Effector memory CD4-positive, alpha-beta T cell (primary cell): Measurements from ENCODE around the gene SMOC2.

Experiments
- DNase-seq, 3 donors: peaks; one replicate each; pipeline ENCODE4 v3.0.0-alpha.2; 2020
- H3K27ac ChIP-seq: 2 replicates; pipeline ENCODE4 v1.7.0; 2013; ENCODE audit warnings: mild to moderate bottlenecking, low read length, moderate library complexity; ENCODE audit not compliant: insufficient read depth, poor library complexity, severe bottlenecking
- H3K27me3 ChIP-seq: replicated peaks from 2 replicates; pipeline ENCODE4 v1.7.0; 2013; ENCODE audit warnings: mild to moderate bottlenecking, low read length; ENCODE audit not compliant: insufficient read depth, control insufficient read depth, poor library complexity, severe bottlenecking
- H3K36me3 ChIP-seq: 2 replicates; pipeline ENCODE4 v1.7.0; 2013; ENCODE audit warnings: mild to moderate bottlenecking, low read length, moderate library complexity; ENCODE audit not compliant: control insufficient read depth, insufficient read depth
- H3K4me1 ChIP-seq: 2 replicates; pipeline ENCODE4 v1.7.0; 2013; ENCODE audit warnings: low read length, mild to moderate bottlenecking; ENCODE audit not compliant: control insufficient read depth, insufficient read depth, poor library complexity, severe bottlenecking
- H3K4me3 ChIP-seq: 2 replicates; pipeline ENCODE4 v1.7.0; 2013; ENCODE audit warnings: low read length, low read depth, mild to moderate bottlenecking; ENCODE audit not compliant: insufficient read depth, poor library complexity, severe bottlenecking
- H3K9me3 ChIP-seq: 2 replicates; pipeline ENCODE4 v1.7.0; 2013; ENCODE audit warnings: mild to moderate bottlenecking, low read length, moderate library complexity; ENCODE audit not compliant: control insufficient read depth

The SMOC2 gene

DNA sequence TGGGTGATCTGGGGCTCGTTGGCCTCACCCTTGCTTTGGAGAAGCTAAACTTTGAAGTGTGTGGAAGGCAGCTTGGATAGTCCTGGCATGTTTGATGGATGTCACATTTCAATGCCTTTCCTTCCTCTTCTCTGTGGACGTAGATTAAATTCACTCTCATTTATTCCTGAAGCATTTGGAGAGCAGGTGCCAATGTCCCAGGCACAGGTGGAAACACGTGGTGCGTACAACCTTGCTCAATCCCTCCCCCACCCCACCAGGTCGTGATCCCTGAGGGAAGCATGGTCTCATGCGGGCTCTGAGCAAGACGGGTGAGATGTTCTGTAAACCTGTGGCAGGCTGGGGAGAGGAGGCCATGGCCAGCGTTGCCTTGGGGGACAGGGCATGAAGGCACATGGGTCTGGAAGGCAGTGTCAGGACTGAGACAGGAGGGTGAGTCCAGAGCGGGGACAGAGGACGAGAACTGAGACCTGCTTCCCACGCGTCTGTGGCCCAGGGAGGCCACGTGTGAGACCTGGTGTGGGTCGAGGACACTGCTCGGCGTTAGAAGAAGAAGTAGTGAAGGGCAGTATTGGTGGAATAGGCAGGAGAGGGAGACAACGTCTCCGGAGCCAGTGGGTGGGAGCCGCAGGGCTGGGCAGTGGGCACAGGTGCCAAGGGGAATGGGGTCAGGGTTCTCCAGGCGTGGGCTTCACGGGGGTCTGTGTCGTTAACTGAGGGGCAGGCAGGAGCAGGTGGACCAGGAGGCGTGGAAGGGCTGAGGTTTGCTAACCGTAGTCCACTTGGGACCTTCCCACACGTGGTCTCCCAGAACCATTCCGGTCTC lies 34.4 kb downstream of the SMOC2 start:
- H3K27me3 ChIP-seq = no peaks in the 10 kb centered on the region
- H3K4me3 ChIP-seq = no peak overlapping the region
- no peaks in the 10 kb centered on the region for H3K9me3 ChIP-seq
- no peak for DNase-seq
- H3K27ac ChIP-seq = no peak overlapping the region
- no peaks in the 10 kb centered on the region for H3K4me1 ChIP-seq
- no peaks in the 10 kb centered on the region for H3K36me3 ChIP-seq

DNA sequence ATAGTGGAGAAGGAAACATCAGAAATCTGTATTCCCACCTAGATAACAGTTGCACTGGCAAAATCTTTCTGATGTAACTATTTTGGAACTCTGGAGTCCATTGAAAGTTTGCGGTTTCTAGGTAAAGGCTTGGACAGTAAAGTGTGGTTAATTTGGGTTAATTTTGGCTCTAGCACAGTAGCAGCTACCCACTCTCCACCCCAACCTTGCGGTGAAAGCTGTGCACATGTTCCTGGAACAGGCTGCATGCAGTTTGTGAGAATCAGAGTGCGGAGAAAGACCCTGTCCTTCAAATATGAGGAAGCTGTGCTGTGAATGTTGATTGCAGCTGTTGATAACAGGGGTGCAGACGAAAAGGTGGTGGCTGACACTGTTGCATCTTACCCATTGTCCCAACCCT lies 38.4 kb downstream of the SMOC2 start:
- Histone ChIP-seq H3K4me1 (no peaks in the 10 kb centered on the region), H3K36me3 (no peaks in the 10 kb centered on the region), H3K4me3 (no peak overlapping the region), H3K27ac (no peak overlapping the region), H3K9me3 (no peaks in the 10 kb centered on the region), H3K27me3 (no peaks in the 10 kb centered on the region)
- DNase-seq = no peak

DNA sequence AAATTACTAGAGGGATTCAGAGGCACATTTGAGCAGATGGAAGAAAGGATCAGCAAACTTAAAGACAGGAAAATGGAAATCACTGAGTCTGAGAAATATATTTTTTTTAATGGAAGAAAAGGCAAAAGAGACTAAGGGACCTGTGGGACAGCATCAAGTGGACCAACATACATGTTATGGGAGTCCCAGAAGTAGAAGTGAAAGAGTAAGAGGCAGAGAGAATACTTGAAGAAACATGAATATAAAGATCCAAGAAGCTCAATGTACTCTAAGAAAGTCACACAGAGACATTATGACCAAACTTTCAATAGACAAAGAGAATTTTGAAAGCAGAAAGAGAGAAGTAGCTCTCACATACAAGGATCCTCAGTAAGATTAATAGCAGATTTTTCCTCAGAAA lies 39.5 kb downstream of the SMOC2 start:
- DNase-seq = no peak
- H3K36me3 ChIP-seq = no peaks in the 10 kb centered on the region
- H3K9me3 ChIP-seq = no peaks in the 10 kb centered on the region
- H3K27ac ChIP-seq = no peak overlapping the region
- no peak overlapping the region for H3K4me3 ChIP-seq
- no peaks in the 10 kb centered on the region for H3K4me1 ChIP-seq
- H3K27me3 ChIP-seq = no peaks in the 10 kb centered on the region

DNA sequence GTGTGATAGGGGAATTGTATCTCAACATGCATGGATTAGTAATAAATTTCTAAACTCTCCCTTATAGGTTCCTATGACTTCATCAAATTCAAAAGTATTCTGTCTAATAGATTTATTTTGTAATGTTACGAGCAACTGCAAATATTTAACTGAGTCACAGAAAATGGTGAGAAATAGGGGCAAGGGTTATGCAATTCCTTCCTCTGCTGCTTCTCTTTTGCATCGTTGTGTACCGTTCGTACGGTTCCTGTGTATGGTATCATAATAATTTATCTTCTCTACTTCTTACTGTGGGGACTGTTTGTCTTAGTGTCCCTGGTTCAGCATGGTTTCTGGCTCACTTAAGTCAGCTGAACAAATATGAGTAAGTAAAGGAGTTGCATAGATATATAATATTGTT lies 44.8 kb downstream of the SMOC2 start:
- Histone ChIP-seq H3K27ac (no peak overlapping the region), H3K4me3 (no peak overlapping the region), H3K9me3 (no peaks in the 10 kb centered on the region), H3K36me3 (no peaks in the 10 kb centered on the region), H3K4me1 (no peaks in the 10 kb centered on the region), H3K27me3 (no peaks in the 10 kb centered on the region)
- DNase-seq = no peak

DNA sequence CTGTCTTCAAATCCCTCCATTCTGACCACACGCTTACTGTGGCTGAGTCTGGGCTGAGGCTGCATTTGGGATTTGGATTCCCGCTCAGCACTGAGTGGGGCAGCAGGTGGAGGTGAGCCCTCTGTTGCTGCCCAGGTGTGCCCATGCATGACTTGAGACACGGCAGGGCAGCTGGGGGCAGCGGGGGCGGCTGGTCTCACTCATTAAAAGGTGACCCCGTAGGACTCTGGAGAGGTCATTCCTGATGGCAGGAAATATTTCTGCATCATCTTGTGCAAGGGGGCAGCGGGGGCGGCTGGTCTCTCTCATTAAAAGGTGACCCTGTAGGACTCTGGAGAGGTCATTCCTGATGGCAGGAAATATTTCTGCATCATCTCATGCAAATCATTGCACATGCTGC lies 49.8 kb downstream of the SMOC2 start:
- no peak overlapping the region for H3K4me3 ChIP-seq
- no peaks in the 10 kb centered on the region for H3K36me3 ChIP-seq
- no peaks in the 10 kb centered on the region for H3K9me3 ChIP-seq
- no peaks in the 10 kb centered on the region for H3K27me3 ChIP-seq
- no peaks in the 10 kb centered on the region for H3K4me1 ChIP-seq
- DNase-seq = no peak
- no peak overlapping the region for H3K27ac ChIP-seq

DNA sequence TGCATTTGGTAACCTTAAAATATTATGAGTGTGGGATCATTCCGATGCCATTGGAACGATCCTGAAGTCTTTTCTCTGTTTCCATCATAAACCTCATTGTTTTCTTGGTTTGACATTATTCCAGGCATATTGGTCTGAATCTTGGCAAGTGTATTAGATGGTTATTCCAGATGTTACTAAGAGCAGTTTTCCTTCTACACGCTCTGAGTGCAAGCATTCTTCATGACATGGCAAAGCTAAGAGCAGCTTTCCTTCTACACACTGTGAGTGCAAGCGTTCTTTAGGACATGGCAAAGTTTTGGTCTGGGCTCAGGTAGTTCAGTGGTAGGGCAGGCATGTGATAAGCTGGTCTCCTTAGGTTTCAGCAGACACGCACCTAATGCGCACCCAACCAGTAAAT lies 53.0 kb downstream of the SMOC2 start:
- H3K4me1 ChIP-seq = no peaks in the 10 kb centered on the region
- DNase-seq = no peak
- no peaks in the 10 kb centered on the region for H3K36me3 ChIP-seq
- H3K27me3 ChIP-seq = no peaks in the 10 kb centered on the region
- no peaks in the 10 kb centered on the region for H3K9me3 ChIP-seq
- H3K27ac ChIP-seq = no peak overlapping the region
- H3K4me3 ChIP-seq = no peak overlapping the region

DNA sequence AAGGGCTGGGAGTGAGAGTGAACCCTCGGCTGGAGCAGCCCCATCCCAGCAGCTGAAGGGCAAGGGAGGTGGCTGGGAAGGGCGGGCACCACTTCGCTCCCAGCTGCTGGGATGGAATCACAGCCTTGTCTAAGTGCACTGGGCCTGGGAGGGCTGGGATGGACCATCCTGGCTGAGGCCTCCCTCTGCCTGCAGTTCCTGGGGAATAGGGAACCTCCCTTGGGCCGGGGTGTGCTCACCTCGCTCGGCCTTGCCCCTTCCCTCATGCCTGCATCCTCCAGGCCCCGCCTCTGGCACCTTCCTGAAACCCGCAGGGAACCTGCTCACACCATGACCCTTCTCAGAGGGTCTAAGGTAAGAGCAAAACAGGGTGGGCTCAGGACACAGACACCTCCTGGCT lies 53.7 kb downstream of the SMOC2 start:
- H3K4me1 ChIP-seq = no peaks in the 10 kb centered on the region
- no peak overlapping the region for H3K27ac ChIP-seq
- no peak overlapping the region for H3K4me3 ChIP-seq
- no peaks in the 10 kb centered on the region for H3K27me3 ChIP-seq
- DNase-seq = no peak
- H3K9me3 ChIP-seq = no peaks in the 10 kb centered on the region
- no peaks in the 10 kb centered on the region for H3K36me3 ChIP-seq

DNA sequence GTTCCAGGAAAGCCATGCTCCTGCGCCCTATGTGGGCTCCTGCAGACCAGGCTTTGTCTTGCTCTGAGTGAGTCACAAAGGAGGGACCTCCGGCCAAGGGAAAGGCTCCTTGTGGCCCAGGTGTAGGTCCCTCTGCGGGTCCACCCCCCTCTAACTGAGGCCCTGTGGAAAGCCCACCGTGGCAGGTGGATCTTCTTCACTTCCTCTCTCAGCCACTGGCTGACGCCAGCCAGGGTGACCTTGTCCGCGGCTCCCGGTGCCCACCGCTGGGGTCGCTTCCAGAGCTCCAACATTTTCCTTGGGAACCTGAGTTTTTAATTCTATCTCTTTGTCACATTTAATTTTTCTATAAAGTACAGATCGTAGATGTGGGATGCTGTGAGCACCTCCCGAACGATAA lies 54.1 kb downstream of the SMOC2 start:
- Histone ChIP-seq H3K27me3 (no peaks in the 10 kb centered on the region), H3K4me3 (no peak overlapping the region), H3K27ac (no peak overlapping the region), H3K4me1 (no peaks in the 10 kb centered on the region), H3K9me3 (no peaks in the 10 kb centered on the region), H3K36me3 (no peaks in the 10 kb centered on the region)
- DNase-seq = no peak

DNA sequence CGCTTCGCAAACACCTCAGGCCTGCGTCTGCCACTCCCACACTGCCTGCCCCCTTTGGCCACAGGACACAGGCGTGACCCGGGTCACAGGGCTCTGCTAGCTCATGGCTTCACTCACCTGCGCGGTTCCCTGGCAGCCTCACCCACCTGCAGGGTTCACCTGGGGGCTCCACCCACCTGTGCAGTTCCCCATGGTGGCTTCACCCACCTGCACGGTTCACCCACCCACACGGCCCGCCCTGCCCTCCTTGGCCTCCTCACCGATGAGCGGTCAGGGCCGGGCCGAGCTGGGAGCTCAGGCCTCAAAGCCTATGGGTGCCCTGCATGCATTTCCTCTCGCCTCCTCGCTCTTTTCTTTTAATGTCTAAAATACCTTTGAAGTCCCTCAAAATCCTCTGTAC lies 54.7 kb downstream of the SMOC2 start:
- Histone ChIP-seq H3K9me3 (no peaks in the 10 kb centered on the region), H3K36me3 (no peaks in the 10 kb centered on the region), H3K27ac (no peak overlapping the region), H3K4me1 (no peaks in the 10 kb centered on the region), H3K4me3 (no peak overlapping the region), H3K27me3 (no peaks in the 10 kb centered on the region)
- no peak for DNase-seq

DNA sequence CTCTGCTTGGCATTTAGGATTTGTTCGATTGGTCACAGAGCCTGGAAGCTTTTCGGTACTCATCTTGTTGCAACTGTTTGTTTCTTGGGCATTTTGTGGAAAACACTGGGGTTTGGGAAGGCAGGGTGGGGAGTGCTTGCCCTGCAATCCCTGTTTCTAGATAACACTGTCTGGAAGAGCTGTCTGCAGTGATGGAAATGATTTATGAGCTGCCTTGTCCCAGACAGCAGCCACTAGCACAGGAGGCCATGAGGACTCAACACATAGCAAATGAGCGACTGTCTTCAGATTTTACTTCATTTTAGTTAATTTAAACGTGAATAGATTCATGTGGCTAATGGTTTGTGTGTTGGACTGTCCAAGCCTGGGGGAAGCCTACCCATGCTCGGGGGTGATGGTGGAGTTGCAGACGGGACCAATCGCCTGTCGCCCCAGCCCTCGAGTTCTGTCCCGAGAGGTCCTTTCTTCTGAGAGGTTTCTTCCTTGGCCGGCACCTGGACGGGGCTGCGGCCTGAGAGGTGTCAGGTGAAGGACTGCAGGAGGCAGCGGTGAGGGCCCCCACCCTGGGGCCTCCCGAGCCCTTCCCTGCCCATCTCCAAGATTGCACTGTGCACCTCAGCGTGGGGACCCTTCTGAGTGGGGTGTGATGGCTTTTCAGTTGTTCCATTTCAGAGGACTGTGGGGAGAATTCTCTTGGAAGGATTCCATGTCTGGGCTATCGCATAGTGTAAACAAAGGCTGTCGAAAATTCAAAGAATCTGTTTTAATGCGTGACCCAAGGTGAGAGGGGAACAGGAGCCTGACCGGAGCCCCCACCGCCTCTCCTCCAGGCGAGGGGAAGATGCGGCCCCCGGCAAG lies 55.4 kb downstream of the SMOC2 start:
- Histone ChIP-seq H3K9me3 (no peaks in the 10 kb centered on the region), H3K27me3 (no peaks in the 10 kb centered on the region), H3K4me1 (no peaks in the 10 kb centered on the region), H3K4me3 (no peak overlapping the region), H3K27ac (no peak overlapping the region), H3K36me3 (no peaks in the 10 kb centered on the region)
- DNase-seq = no peak
